K562 (cell line): Measurements from ENCODE around the gene MAU2. TPM values are rescaled to one million over a fixed set of nuclear protein-coding genes. Genes with fewer than 3 reads are reported as not detected.

ENCODE experiments used
- ATAC-seq: fragments of 200-7000 bp; cut with Tn5 transposase; 3 replicates; pipeline ENCODE4 v1.9.1; 2020; ENCODE audit warnings: moderate library complexity
- BruUV-seq: library from RNA; stranded (reverse); fragments of 400-500 nt; replicated peaks from 2 replicates; lab custom pipeline; 2021; lab: Mats Ljungman, UMichigan
- CTCF ChIA-PET: fragments of 300-600 bp; formaldehyde crosslinking; extraction: SDS; loops from one replicate; lab custom pipeline; 2021; ENCODE audit warnings: low intra/inter-chr PET ratio; lab: Yijun Ruan, JAX
- POLR2A ChIA-PET: fragments of 300-600, 350-650 bp; sonication (Branson Sonifier 250); formaldehyde crosslinking; extraction: SDS; loops from one replicate; lab custom pipeline; 2021; ENCODE audit warnings: antibody characterized with exemption, inconsistent platforms; lab: Yijun Ruan, JAX
- DNase-seq, 4 experiments: peaks; one replicate each; pipeline versions ENCODE4 v3.0.0 to v3.0.0-alpha.2; 2011 to 2018; ENCODE audit warnings: low spot score in 3 of 4, mixed read lengths in 3 of 4; ENCODE audit errors: extremely low read depth in 1 of 4
- FAIRE-seq: peaks from 2 replicates; lab custom pipeline; 2011; peaks lifted over from hg19 to GRCh38; lab: Jason Lieb, UNC
- H2AFZ ChIP-seq: 2 replicates; pipeline ENCODE4 v1.6.0; 2011; ENCODE audit warnings: low read depth, low read length, control low read depth, inconsistent platforms
- H3K27ac ChIP-seq: fragments of 200-600 bp; 3 replicates; pipeline ENCODE4 v1.8.0; 2011; ENCODE audit warnings: low read depth, mild to moderate bottlenecking, control low read depth, inconsistent platforms, low read length, moderate library complexity, mixed read lengths; ENCODE audit errors: extremely low read depth
- H3K27me3 ChIP-seq, 2 experiments: fragments of 300-600 bp in 1 of 2; 2 replicates in 1 of 2; 3 replicates in 1 of 2; pipeline versions ENCODE4 v1.6.0 to v1.8.0; 2011; ENCODE audit warnings: inconsistent platforms in 2 of 2, low read length in 2 of 2, mild to moderate bottlenecking in 1 of 2, mixed read lengths in 1 of 2, moderate library complexity in 1 of 2; ENCODE audit not compliant: control insufficient read depth in 2 of 2, insufficient read depth in 2 of 2
- H3K36me3 ChIP-seq: fragments of 300-600 bp; 3 replicates; pipeline ENCODE4 v1.8.0; 2011; ENCODE audit warnings: mild to moderate bottlenecking, low read length, inconsistent platforms; ENCODE audit not compliant: control insufficient read depth, insufficient read depth
- H3K4me1 ChIP-seq, 2 experiments: fragments of 200-600 bp in 1 of 2; replicated peaks in 1 of 2; 2 replicates in 1 of 2; 3 replicates in 1 of 2; pipeline versions ENCODE4 v1.5.1 to v1.8.0; 2011; ENCODE audit warnings: inconsistent platforms in 2 of 2, low read length in 2 of 2, mild to moderate bottlenecking in 1 of 2, mixed read lengths in 1 of 2, moderate library complexity in 1 of 2; ENCODE audit not compliant: control insufficient read depth in 2 of 2, insufficient read depth in 2 of 2
- H3K4me2 ChIP-seq: 2 replicates; pipeline ENCODE4 v1.6.1; 2011; ENCODE audit warnings: low read length, control low read depth, inconsistent platforms, mixed read lengths; ENCODE audit not compliant: insufficient read depth
- H3K4me3 ChIP-seq: fragments of 200-600 bp; sonication (generic), shearing (Covaris generic); 2 replicates; pipeline ENCODE4 v1.5.1; 2016; ENCODE audit warnings: control low read depth, inconsistent platforms
- H3K79me2 ChIP-seq: fragments of 200-600 bp; 3 replicates; pipeline ENCODE4 v1.8.0; 2011; ENCODE audit warnings: low read length, inconsistent platforms; ENCODE audit not compliant: control insufficient read depth, insufficient read depth
- H3K9ac ChIP-seq, 2 experiments: 2 replicates each; pipeline versions ENCODE4 v1.6.0 to v1.6.1; 2011; ENCODE audit warnings: low read depth in 2 of 2, low read length in 2 of 2, control low read depth in 1 of 2, inconsistent platforms in 1 of 2, mild to moderate bottlenecking in 1 of 2, mixed read lengths in 1 of 2; ENCODE audit not compliant: insufficient read depth in 1 of 2
- H3K9me1 ChIP-seq: one replicate; pipeline ENCODE4 v1.6.0; 2011; ENCODE audit warnings: inconsistent platforms, mild to moderate bottlenecking, low read length, moderate library complexity; ENCODE audit not compliant: control insufficient read depth, insufficient read depth
- H3K9me3 ChIP-seq: replicated peaks from 2 replicates; pipeline ENCODE4 v1.5.1; 2011; ENCODE audit warnings: low read depth, low read length, inconsistent platforms; ENCODE audit not compliant: control insufficient read depth, insufficient read depth
- H4K20me1 ChIP-seq: replicated peaks from 2 replicates; pipeline ENCODE4 v1.6.1; 2011; ENCODE audit warnings: low read length, inconsistent platforms, mixed read lengths; ENCODE audit not compliant: control insufficient read depth, insufficient read depth
- AFF1 ChIP-seq, 2 experiments: fragments of 450-650 bp; IDR thresholded peaks; 2 replicates each; pipeline ENCODE4 v1.6.1; 2018; ENCODE audit warnings: mild to moderate bottlenecking in 2 of 2, low read depth in 1 of 2; ENCODE audit not compliant: partially characterized antibody in 2 of 2
- ATF2 ChIP-seq: sonication (generic); formaldehyde crosslinking; IDR thresholded peaks from 2 replicates; pipeline ENCODE4 v1.8.1; 2022; ENCODE audit warnings: missing genetic modification reagents
- CAMTA2 ChIP-seq: fragments of 250-450 bp; sonication (Bioruptor Pico); conservative IDR thresholded peaks from 2 replicates; pipeline ENCODE4 v1.5.1; 2022
- FOXP4 ChIP-seq: sonication (generic); formaldehyde crosslinking; IDR thresholded peaks from 2 replicates; pipeline ENCODE4 v1.8.0; 2022; ENCODE audit warnings: mild to moderate bottlenecking, missing genetic modification reagents, borderline replicate concordance
- RREB1 ChIP-seq: fragments of 250-450 bp; sonication (Bioruptor Pico); IDR thresholded peaks from 2 replicates; pipeline ENCODE4 v1.4.0; 2020
- TAL1 ChIP-seq: fragments of 450-650 bp; IDR thresholded peaks from 2 replicates; pipeline ENCODE4 v1.6.1; 2016; ENCODE audit warnings: mild to moderate bottlenecking
- ZNF184 ChIP-seq: sonication (generic); formaldehyde crosslinking; IDR thresholded peaks from 2 replicates; pipeline ENCODE4 v1.5.0; 2020; ENCODE audit warnings: missing genetic modification reagents
- ZNF197 ChIP-seq: fragments of 200-800 bp; sonication (Bioruptor generic); IDR thresholded peaks from 2 replicates; pipeline ENCODE4 v1.6.1; 2016; ENCODE audit warnings: low read depth, missing genetic modification characterization, missing compliant biosample characterization
- ZNF583 ChIP-seq: fragments of 250-450 bp; sonication (Bioruptor Pico); IDR thresholded peaks from 2 replicates; pipeline ENCODE4 v1.4.0; 2020
- WGBS: fragments of 100-300 bp; shearing (Covaris generic); methylation state at CpG from one replicate; pipeline ENCODE4 v1.1.6; 2016; ENCODE audit warnings: low coverage, mixed read lengths; ENCODE audit not compliant: insufficient coverage; ENCODE audit errors: missing lambda C conversion rate; 5-methylcytosine and 5-hydroxymethylcytosine counted together
- in situ Hi-C: fragments of 300-500 bp; cut with MboI; formaldehyde crosslinking; loops from 4 replicates; pipeline ENCODE4 v1.15.0; 2018; ENCODE audit warnings: inconsistent platforms, mixed read lengths
- intact Hi-C: fragments of 100-400 bp; cut with micrococcal nuclease; formaldehyde crosslinking; loops from 2 replicates; pipeline ENCODE4 v1.14.2; 2022
- polyA plus RNA-seq, 8 experiments: library from polyadenylated mRNA; depleted of rRNA in 4 of 8; stranded (reverse) in 5 of 8; unstranded in 3 of 8; fragments of >200 nt; fragmentation: Nextera tagmentation in 2 of 8; fragmentation: Illumina TruSeq in 1 of 8; extraction: Ambion mirVana in 2 of 8; extraction: Trizol in 1 of 8; gene quantifications; 2 replicates each; pipeline versions ENCODE4 v1.2.1 to v1.2.3, GENCODE V29; 2011 to 2014; ENCODE audit warnings: inconsistent platforms in 1 of 8, missing spikeins in 1 of 8
- total RNA-seq, 7 experiments: library from RNA; depleted of rRNA in 6 of 7; stranded (reverse); fragments of >200 nt in 6 of 7; fragmentation: Illumina TruSeq in 2 of 7; extraction: Trizol in 2 of 7; gene quantifications; 2 replicates each; pipeline versions ENCODE4 v1.2.1 to v1.2.3, GENCODE V29; 2011 to 2021; ENCODE audit warnings: low replicate concordance in 1 of 7

Gene MAU2
- total and polyA plus RNA-seq, 9 of the 15 experiments (the other 6 are each of a cell fraction or from before 2014, with no cell fraction given) = 1.2 to 48.1 (median 19.4) TPM

GRCh38 chr19:19274146-19274545 is 46.5 kb upstream of the MAU2 start:
- DNase-seq (no peak), FAIRE-seq (no peak), ATAC-seq (no peak)
- in situ Hi-C loops (no loop called here), intact Hi-C loops (no loop called here)
- Histone ChIP-seq H3K9me3 (no peaks in the 10 kb centered on the region), H2AFZ (no peak overlapping the region), H3K4me1 (peaks cover 2 to 17% of the 10 kb centered on the region in 2 experiments; a peak in 3 of 5 replicates), H3K4me2 (no peak overlapping the region), H3K9ac (no peak overlapping the region), H3K9me1 (peaks cover 4% of the 10 kb centered on the region), H3K27me3 (peaks cover 0 to 7% of the 10 kb centered on the region in 2 experiments; a peak in 2 of 5 replicates), H3K4me3 (no peak overlapping the region), H3K36me3 (peaks cover 36% of the 10 kb centered on the region; the same call in 2 of the 3 replicates), H4K20me1 (peaks cover 2% of the 10 kb centered on the region; the same call in 1 of the 2 replicates), H3K79me2 (no peaks in the 10 kb centered on the region), H3K27ac (no peak overlapping the region)
- BruUV-seq = no TSS peak
- ChIA-PET POLR2A (no interaction called here), CTCF (no interaction called here)
- 62% methylated on average over 8 of the region's 8 CpGs for WGBS
- TF ChIP-seq FOXP4 (CRISPR knock-in tag) (no peak), ZNF184 (no peak), ZNF197 (CRISPR knock-in tag) (no peak), TAL1 (no peak), RREB1 (CRISPR knock-in tag) (no peak), AFF1 (IDR thresholded peaks at IDR 0.05; ENCODE audit: low read depth in 1 of 2, partially characterized antibody in 2 of 2) (no peak), CAMTA2 (CRISPR knock-in tag) (no peak), ATF2 (CRISPR knock-in tag) (no peak), ZNF583 (CRISPR knock-in tag) (no peak)
